HG03175 (cell line): ENCODE results near the gene PRKCA.
"Not testable (repeated sequence)": the region's sequence is repeated elsewhere in the genome, so short reads cannot be mapped to it uniquely, and the experiment has no call there.

Experiments used
- ATAC-seq: cut with Tn5 transposase; IDR thresholded peaks from one replicate; pipeline ENCODE4 v1.9.1; 2021; ENCODE audit warnings: mild to moderate bottlenecking, moderate library complexity; ENCODE audit not compliant: unreplicated experiment

PRKCA gene

DNA sequence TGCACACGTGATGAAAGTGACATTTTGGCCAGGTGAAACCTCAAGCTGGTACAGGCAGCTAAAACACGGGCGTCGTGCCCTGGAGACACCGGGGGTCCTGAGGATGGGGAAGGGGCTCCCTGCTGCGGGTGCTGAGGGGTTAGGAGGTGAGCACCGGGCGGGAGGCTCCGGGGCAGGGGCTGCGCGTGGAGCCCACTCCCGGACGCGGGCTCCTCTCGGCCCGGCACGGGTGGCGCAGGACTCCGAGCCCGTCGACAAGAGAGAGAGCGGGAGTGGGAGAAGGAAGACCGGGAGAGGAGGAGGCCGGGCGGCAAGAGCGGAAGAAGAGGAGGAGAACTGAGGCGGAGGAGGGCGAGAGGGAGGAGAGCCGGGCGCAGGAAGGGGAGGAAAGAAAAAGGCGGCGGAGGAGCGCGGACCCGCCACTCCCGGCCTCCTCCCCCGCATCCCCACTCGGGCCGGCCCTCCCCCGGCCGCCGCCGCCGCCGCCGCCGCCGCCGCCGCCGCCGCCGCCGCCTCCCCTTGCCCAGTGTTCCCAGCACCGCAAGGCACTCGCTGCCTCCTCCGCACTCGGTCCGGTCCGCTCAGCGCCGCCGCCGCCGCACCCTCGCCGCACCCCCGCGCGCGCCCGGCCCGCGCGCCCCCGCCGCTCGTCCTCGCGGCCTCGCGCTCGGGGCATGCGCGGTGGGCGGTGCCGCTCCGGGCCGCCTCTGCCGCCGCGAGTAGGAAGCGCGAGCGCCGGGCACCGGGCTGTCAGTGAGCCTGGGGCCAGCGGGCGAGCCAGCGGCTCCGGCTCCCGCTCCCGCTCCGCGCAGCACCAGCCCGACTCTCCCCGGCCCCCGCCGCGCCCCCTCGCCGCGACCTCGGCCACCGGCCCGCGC lies at the start of gene PRKCA:
Gene PRKCA (plus strand): TSS at position 750 of the 878 bp plus-strand sequence.
- peak; percentile 81 for ATAC-seq

DNA sequence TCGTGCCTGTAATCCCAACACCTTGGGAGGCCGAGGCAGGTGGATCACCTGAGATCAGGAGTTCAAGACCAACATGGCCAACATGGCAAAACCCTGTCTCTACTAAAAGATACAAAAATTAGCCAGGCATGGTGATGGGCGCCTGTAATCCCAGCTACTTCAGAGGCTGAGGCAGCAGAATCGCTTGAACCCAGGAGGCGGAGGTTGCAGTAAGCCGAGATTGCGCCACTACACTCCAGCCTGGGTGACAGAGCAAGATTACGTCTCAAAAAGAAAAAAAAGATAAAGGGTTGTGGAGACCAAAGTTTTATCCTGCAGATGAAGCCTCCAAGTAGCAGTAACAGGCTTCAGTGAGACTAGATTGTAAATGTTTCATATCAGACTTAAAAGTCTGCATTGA lies 49.0 kb upstream of the PRKCA start:
- ATAC-seq = not testable (repeated sequence)

- no peak for ATAC-seq
Measured at GRCh38 chr17:66255112-66255511, 47.3 kb upstream of the PRKCA start.

DNA sequence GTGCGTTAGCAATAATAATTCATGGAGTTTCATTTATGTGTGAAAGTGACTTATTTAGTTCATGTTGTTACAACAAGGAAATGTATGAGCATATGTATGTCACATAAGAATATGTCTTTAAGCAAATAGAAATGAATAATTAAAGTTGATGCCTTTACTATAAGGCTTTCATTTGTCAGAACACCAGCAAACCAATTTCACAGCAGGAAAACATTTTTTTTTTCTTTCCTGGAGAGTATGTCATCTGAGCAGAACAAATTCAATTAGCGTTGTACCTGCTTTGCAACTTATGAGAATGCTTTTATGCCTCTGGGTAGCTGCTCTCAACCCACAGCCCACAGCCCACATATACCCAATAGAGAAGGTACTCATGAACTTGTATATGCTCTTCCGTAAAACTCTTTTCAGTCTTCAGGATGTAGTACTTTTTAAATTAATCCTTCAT lies 46.9 kb upstream of the PRKCA start:
- no peak for ATAC-seq

GRCh38 chr17:66260275-66260674 lies 42.1 kb upstream of the PRKCA start:
- ATAC-seq = no peak

DNA sequence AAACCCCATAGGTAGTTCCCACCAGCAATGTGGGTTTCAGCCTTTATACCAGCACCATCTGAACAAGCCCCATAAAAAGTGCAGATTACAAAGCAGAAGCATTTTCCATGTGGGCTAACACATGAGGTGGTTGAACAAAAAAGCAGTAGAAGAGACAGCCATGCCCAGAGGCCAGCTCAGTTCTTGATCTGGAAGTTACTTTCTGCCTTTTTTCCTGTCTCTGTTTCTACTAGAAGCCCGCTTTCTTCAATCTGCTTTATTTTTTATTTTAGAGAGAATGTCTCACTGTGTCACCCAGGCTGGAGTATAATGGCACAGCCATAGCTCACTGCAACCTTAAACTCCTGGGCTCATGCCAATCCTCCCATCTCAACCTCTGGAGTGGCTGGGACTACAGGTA lies 41.7 kb upstream of the PRKCA start:
- ATAC-seq = no peak

- no peak for ATAC-seq
Measured at GRCh38 chr17:66262767-66263166, 39.6 kb upstream of the PRKCA start.

- ATAC-seq = no peak
Measured at GRCh38 chr17:66264696-66265095, 37.7 kb upstream of the PRKCA start.

DNA sequence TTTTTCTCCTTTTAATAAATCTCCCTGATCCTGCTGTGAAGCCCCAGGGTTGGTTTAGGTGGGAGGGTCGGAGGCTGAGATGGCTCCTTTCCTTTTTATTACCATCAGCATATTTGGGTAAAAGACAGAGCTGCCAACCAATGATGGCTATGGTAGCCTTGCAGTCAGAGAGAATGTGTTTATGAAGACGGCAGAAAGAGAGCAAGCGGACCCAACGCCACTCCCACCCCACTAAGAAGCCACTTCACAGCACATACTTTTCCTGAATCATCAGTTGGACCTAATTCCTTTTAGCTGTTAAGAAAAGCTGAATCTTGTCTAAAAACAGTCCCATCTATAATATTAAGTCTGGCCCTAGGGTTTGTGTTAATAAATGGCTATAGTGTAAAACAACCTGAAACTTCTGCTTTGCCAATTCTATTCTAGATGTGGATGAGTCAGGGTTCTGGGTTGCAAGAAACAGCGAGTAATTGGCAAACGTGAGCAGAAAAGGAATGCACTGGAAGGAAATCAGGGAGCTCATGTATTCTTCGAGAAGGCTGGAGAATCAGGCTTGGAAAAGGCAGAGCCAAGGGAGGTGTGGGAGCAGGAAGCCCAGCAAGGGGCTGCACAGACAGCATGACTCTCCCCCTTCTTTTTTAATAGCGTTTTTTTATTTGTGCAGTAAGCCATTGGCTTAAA lies 34.0 kb upstream of the PRKCA start:
- ATAC-seq = no peak

DNA sequence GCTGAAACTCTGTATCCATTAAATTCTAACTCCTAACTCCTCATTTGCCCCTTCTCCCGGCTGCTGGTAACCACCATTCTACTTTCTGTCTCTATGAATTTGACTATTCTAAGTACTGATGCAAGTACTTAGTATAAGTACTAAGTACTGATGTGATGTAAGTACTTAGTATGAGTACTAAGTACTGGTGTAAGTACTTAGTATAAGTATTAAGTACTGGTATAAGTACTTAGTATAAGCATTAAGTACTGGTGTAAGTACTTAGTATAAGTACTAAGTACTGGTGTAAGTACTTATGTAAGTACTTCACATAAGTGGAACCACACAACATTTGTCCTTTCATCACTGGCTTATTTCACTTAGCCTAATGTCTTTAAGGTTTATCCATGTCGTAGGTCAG lies 32.3 kb upstream of the PRKCA start:
- ATAC-seq = no peak

DNA sequence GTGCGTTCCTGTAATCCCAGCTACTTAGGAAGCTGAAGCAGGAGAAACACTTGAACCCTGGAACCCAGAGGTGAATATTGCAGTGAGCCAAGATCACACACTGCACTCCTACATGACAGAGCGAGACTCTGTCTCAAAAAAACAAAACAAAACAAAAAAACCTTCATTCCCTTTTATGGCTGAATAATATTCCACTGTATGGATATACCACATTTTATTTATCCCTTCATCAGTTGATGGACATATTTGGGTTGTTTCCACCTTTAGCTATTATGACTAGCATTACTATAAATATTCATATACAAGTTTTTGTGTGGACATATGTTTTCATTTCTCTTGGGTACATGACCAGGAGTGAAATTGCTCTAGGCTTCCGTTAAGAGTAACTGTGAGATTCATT lies 30.9 kb upstream of the PRKCA start:
- no peak for ATAC-seq

DNA sequence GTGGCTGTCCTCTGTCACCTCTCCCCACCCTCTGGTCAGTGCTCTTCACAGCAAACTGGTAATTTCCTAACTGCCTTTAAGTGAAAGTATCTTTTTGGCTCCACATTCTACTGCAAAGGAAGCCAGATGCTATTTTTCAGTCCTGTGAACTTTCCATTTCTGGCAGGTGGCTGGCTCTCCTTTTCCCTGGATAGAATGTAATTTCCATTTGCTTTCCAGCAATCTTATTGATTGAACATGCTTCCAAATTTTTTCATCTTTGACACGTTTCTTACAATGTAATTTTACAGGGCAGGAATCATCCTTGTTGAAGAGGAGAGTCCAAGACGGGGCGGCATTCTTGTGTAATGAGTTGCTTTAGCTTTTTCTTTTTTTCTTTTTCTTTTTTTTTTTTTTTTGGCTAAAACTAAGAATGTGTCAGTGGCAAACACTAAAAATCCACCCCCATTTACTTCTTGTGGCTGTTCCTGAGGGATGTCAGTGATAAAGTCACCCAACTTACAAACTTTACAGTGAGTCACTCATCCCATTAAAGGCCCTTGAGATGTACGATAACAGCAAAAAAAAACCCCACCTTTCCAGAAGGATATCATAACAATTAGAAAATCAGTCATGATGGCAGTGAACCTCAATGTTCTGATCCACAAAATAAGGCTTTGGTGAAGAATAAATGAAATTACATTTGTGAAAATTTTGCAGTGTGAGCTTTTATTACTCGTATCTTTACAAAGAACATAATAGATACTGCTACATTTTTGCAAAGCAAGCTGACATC lies 29.4 kb upstream of the PRKCA start:
- no peak for ATAC-seq

DNA sequence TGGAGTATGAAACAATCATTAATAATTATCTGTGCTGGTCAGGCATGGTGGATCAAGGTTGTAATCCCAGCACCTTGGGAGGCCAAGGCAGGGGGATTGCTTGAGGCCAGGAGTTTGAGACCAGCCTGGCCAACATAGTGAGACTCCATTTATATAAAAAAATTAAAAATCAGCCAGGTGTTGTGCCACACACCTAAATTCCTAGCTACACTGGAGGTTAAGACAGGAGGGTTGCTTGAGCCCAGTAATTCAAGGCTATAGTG lies 28.9 kb upstream of the PRKCA start:
- ATAC-seq = no peak

DNA sequence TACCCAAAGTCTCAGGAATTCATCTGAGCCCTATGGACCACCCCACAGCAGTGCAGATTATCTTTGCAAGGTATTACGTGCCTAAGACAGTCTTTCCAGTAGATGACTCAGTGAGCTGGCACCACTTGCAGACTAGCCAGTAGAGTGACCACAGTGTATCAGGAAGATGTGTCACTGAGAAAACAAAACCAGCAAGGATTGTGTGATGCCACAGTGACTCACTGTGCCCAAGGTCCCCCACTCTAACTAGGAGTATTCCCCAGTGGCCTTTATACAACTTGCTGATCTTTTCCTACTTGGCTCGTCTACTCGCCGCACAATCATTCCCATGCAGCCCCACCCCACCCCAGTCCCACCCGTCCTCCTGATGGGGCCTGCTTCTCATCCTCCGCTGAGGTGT lies 26.8 kb upstream of the PRKCA start:
- no peak for ATAC-seq

DNA sequence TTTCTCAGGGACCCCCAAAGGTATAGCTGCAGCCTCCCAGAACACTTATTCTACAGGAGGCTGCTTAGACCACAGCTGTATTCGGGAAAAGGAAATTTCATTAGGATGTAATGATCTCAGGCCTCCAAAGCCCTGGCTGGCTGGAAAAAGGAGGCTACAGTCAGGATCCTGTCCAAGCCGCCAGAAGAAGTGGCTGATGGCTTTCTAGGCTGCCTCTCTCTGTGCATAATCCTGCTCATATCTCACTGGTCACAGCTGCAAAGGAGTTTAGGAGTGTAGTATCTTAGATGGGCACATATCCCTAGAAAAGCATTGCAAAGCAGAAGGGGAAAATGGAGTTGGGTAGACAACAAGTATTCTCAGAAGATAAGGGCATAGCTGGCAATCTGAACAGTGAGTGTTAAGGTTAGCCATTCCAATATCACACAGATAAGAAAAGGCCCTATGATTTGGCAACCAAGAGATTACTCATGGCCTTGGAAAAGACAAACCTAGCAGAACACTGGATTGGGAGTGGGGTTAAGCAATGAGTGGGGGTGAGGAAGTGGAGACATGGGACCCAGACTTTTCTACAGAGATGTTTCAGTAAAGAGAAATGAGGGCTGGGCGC lies 26.0 kb upstream of the PRKCA start:
- ATAC-seq = no peak

DNA sequence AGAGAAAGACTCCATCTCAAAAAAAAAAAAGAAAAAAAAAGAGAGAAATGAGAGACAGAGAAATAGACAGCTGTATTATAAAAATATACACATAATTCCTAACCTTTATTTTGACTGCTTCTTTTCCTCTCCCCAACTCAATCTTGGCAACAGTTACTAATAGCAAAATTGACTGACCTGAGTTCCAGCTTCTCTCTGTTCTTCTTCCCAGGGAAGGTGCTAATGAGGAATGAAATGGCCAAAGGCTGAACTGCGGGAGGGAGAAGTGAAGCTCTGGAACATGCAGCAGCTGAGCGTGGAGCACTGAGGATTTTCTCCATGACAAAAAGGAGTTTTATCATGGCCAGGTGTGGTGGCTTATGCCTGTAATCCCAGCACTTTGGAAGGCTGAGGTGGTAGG lies 25.2 kb upstream of the PRKCA start:
- ATAC-seq = no peak

- ATAC-seq = no peak
Measured at GRCh38 chr17:66281661-66282369, 20.6 kb upstream of the PRKCA start.

DNA sequence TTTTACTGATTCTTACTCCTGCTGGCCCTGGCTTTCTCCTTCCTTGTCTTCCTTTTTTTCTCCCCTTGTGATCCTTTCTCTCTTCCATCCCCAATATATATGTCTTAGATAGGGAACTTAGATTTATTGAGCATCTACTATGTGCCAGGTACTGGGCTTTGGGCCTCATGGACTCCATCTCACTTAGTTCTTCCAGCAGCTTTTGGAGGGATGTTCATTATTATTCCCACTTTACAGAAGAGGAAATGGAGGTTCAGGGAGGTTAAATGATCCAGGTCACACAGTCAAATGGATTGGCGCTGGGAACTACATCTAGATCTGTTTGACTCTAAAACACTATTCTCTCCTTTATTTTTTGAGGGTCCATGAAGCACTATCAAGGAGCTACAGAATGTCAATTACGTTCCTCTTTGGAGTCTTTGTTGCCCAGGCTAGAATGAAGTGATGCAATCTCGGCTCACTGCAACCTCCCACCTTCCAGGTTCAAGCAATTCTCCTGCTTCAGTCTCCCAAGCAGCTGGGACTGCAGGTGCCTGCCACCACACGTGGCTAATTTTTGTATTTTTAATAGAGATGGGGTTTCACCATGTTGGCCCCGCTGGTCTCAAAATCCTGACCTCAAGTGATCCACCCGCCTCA lies 19.0 kb upstream of the PRKCA start:
- no peak for ATAC-seq

DNA sequence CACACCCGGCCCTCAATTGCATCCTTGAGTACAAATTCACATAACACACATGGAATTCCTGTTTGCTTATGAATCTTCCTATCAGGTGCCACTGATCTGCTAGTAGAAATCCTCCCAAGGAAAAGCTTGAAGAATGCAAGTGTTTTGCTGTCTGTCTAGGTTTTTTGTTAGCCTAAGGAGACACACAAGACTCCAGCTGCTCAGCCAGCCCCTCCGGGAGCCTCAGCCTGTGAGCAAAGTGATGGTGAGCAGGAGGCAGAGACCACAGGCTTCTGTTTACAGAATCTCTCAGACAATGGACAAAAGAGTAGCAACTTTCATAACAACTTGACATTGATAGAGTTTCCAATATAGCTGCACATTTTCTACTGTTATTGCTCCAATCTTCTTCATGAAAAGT lies 18.4 kb upstream of the PRKCA start:
- ATAC-seq = no peak

DNA sequence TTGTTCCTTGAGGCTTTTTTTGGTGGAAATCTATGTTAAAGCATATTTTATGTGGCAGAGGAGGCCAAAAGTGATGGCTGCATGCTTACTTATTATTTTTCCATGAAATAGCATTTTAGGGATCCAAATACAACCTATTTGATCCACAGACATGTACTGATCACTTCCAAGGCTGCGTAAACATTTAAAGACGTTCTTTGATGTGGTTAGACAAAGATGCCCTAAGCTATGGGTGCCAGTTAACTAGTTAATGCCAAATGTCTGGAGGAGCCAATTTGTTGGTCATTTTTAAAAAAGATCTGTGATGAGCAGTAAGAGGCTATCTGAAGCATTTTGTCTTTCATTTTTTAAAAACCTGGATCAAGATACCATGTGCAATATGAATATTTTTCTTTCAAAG lies 17.3 kb upstream of the PRKCA start:
- ATAC-seq = no peak
